ENCODE data around the gene ACTR6.

The ACTR6 gene

GRCh38 chr12:100238801-100239200 is 38.2 kb downstream of the ACTR6 start:
- Histone ChIP-seq H2AFZ (no peak overlapping the region), H3K27me3 (ENCODE audit: control insufficient read depth, insufficient read depth, low read length) (no peaks in the 10 kb centered on the region), H3K9ac (no peak overlapping the region), H3K4me1 (no peaks in the 10 kb centered on the region), H3K4me3 (ENCODE audit: low read depth, low read length) (no peak overlapping the region), H3K27ac (no peak overlapping the region), H3K9me3 (ENCODE audit: control insufficient read depth, low read length) (no peaks in the 10 kb centered on the region), H3K79me2 (no peaks in the 10 kb centered on the region), H3K4me2 (ENCODE audit: low read length) (no peak overlapping the region), H3K36me3 (ENCODE audit: control insufficient read depth, insufficient read depth, low read length) (no peaks in the 10 kb centered on the region)
- no peak for TF ChIP-seq CTCF (IDR thresholded peaks at IDR 0.05)

- TF ChIP-seq CTCF (IDR thresholded peaks at IDR 0.05): no peak
- H3K9ac ChIP-seq: no peak overlapping the region
- no peaks in the 10 kb centered on the region for H3K9me3 ChIP-seq (ENCODE audit: control insufficient read depth, low read length)
- no peak overlapping the region for H3K4me2 ChIP-seq (ENCODE audit: low read length)
- no peaks in the 10 kb centered on the region for H3K36me3 ChIP-seq (ENCODE audit: control insufficient read depth, insufficient read depth, low read length)
- H3K79me2 ChIP-seq: no peaks in the 10 kb centered on the region
- no peak overlapping the region for H2AFZ ChIP-seq
- H3K27ac ChIP-seq: no peak overlapping the region
- no peaks in the 10 kb centered on the region for H3K4me1 ChIP-seq
- H3K27me3 ChIP-seq (ENCODE audit: control insufficient read depth, insufficient read depth, low read length): no peaks in the 10 kb centered on the region
- H3K4me3 ChIP-seq (ENCODE audit: low read depth, low read length): no peak overlapping the region
These were observed 39.0 kb downstream of the ACTR6 start for GRCh38 chr12:100239589-100239988.

- H3K36me3 ChIP-seq (ENCODE audit: control insufficient read depth, insufficient read depth, low read length): no peaks in the 10 kb centered on the region
- no peaks in the 10 kb centered on the region for H3K79me2 ChIP-seq
- H3K27me3 ChIP-seq (ENCODE audit: control insufficient read depth, insufficient read depth, low read length): no peaks in the 10 kb centered on the region
- no peak overlapping the region for H3K4me3 ChIP-seq (ENCODE audit: low read depth, low read length)
- no peak overlapping the region for H3K4me2 ChIP-seq (ENCODE audit: low read length)
- no peak for TF ChIP-seq CTCF (IDR thresholded peaks at IDR 0.05)
- no peak overlapping the region for H3K9ac ChIP-seq
- no peaks in the 10 kb centered on the region for H3K9me3 ChIP-seq (ENCODE audit: control insufficient read depth, low read length)
- H3K4me1 ChIP-seq: no peaks in the 10 kb centered on the region
- H3K27ac ChIP-seq: no peak overlapping the region
- H2AFZ ChIP-seq: no peak overlapping the region
These were observed 42.5 kb downstream of the ACTR6 start for GRCh38 chr12:100243137-100243536.

GRCh38 chr12:100247765-100248164 is 47.1 kb downstream of the ACTR6 start:
- H3K4me3 ChIP-seq (ENCODE audit: low read depth, low read length): no peak overlapping the region
- no peak overlapping the region for H3K9ac ChIP-seq
- no peaks in the 10 kb centered on the region for H3K79me2 ChIP-seq
- no peaks in the 10 kb centered on the region for H3K9me3 ChIP-seq (ENCODE audit: control insufficient read depth, low read length)
- H2AFZ ChIP-seq: no peak overlapping the region
- TF ChIP-seq CTCF (IDR thresholded peaks at IDR 0.05): no peak
- H3K27ac ChIP-seq: no peak overlapping the region
- no peaks in the 10 kb centered on the region for H3K36me3 ChIP-seq (ENCODE audit: control insufficient read depth, insufficient read depth, low read length)
- no peak overlapping the region for H3K4me2 ChIP-seq (ENCODE audit: low read length)
- H3K4me1 ChIP-seq: no peaks in the 10 kb centered on the region
- no peaks in the 10 kb centered on the region for H3K27me3 ChIP-seq (ENCODE audit: control insufficient read depth, insufficient read depth, low read length)

GRCh38 chr12:100248886-100249285 is 48.3 kb downstream of the ACTR6 start:
- H3K9me3 ChIP-seq (ENCODE audit: control insufficient read depth, low read length): no peaks in the 10 kb centered on the region
- H3K9ac ChIP-seq: no peak overlapping the region
- H3K4me2 ChIP-seq (ENCODE audit: low read length): no peak overlapping the region
- H3K27me3 ChIP-seq (ENCODE audit: control insufficient read depth, insufficient read depth, low read length): no peaks in the 10 kb centered on the region
- H3K36me3 ChIP-seq (ENCODE audit: control insufficient read depth, insufficient read depth, low read length): no peaks in the 10 kb centered on the region
- no peak overlapping the region for H2AFZ ChIP-seq
- no peak overlapping the region for H3K27ac ChIP-seq
- TF ChIP-seq CTCF (IDR thresholded peaks at IDR 0.05): no peak
- no peaks in the 10 kb centered on the region for H3K79me2 ChIP-seq
- H3K4me1 ChIP-seq: no peaks in the 10 kb centered on the region
- no peak overlapping the region for H3K4me3 ChIP-seq (ENCODE audit: low read depth, low read length)
